Activated CD8-positive, alpha-beta T cell treated with anti-CD3 and anti-CD28 coated beads, Interleukin-2, amount 10 ng/mL, durations not matched to agents 7 days and 5 days (primary cell): ENCODE measurements around the gene GNPAT. TPM values are rescaled to one million over a fixed set of nuclear protein-coding genes. Genes with fewer than 3 reads are reported as not detected.

Experiments used
- ATAC-seq: fragments of 150-1000 bp; cut with Tn5 transposase; one replicate; pipeline ENCODE4 v1.10.0; 2021; ENCODE audit warnings: moderate library complexity
- CTCF ChIA-PET: fragments of 350-600 bp; sonication (Branson Sonifier 250); formaldehyde crosslinking; loops from one replicate; lab custom pipeline; 2021; ENCODE audit warnings: antibody characterized with exemption; lab: Charles Lee
- POLR2A ChIA-PET: fragments of 350-600 bp; sonication (Branson Sonifier 250); formaldehyde crosslinking; loops from one replicate; lab custom pipeline; 2021; ENCODE audit warnings: antibody characterized with exemption; lab: Charles Lee
- DNase-seq: peaks from one replicate; pipeline ENCODE4 v3.0.0-alpha.2; 2020
- H3K27ac Mint-ChIP-seq: one replicate; pipeline ENCODE4 v1.8.0; 2021; ENCODE audit warnings: mild to moderate bottlenecking, mixed read lengths
- H3K27me3 Mint-ChIP-seq: one replicate; pipeline ENCODE4 v1.8.0; 2021; ENCODE audit warnings: low read depth, mixed read lengths
- H3K36me3 Mint-ChIP-seq: one replicate; pipeline ENCODE4 v1.8.0; 2021; ENCODE audit warnings: low read depth, mixed read lengths
- H3K4me1 Mint-ChIP-seq: one replicate; pipeline ENCODE4 v1.8.0; 2021; ENCODE audit warnings: low read depth, mixed read lengths
- H3K4me3 Mint-ChIP-seq: one replicate; pipeline ENCODE4 v1.8.0; 2021; ENCODE audit warnings: mild to moderate bottlenecking, mixed read lengths
- H3K9me3 Mint-ChIP-seq: one replicate; pipeline ENCODE4 v1.8.0; 2022; ENCODE audit warnings: mixed read lengths; ENCODE audit not compliant: insufficient read depth
- total RNA-seq, 2 experiments: library from RNA; stranded (reverse); gene quantifications; one replicate each; pipeline ENCODE4 v1.2.3, GENCODE V29; 2021

The GNPAT gene
- total RNA-seq, 2 experiments from 2014 or later, result 35.7 to 37.9 TPM

- Mint-ChIP-seq H3K9me3 (no peaks in the 10 kb centered on the region), H3K27me3 (no peaks in the 10 kb centered on the region), H3K4me3 (no peak overlapping the region), H3K36me3 (no peaks in the 10 kb centered on the region), H3K27ac (no peak overlapping the region), H3K4me1 (peaks cover 26% of the 10 kb centered on the region)
- ChIA-PET CTCF (interaction anchor here (1.1 to 1.5 kb wide), 3 partner anchors 299 to 573 kb away, joined by 3 to 4 read pairs (median 3); no protein-coding TSS in a partner anchor), POLR2A (interaction anchor here (0.7 to 0.8 kb wide), 2 partner anchors 18 to 123 kb away, joined by 3 read pairs; partner anchors contain the start of gene SPRTN)
- DNase-seq (no peak), ATAC-seq (no peak)
Measured at GRCh38 chr1:231214918-231215680, 25.9 kb upstream of the GNPAT start.

GRCh38 chr1:231215681-231216385 is 25.2 kb upstream of the GNPAT start:
- Mint-ChIP-seq H3K27ac (no peak overlapping the region), H3K27me3 (no peaks in the 10 kb centered on the region), H3K9me3 (no peaks in the 10 kb centered on the region), H3K4me3 (no peak overlapping the region), H3K4me1 (peaks cover 26% of the 10 kb centered on the region), H3K36me3 (no peaks in the 10 kb centered on the region)
- ChIA-PET CTCF (interaction anchor here (1.1 to 1.5 kb wide), 3 partner anchors 299 to 574 kb away, joined by 3 to 4 read pairs (median 3); no protein-coding TSS in a partner anchor), POLR2A (interaction anchor here (0.7 kb wide), 1 partner anchor 122 kb away, joined by 3 read pairs; the partner anchor contains the start of gene SPRTN)
- ATAC-seq (no peak), DNase-seq (no peak)

- no peak overlapping the region for H3K4me3 Mint-ChIP-seq
- DNase-seq, result no peak
- no peaks in the 10 kb centered on the region for H3K27me3 Mint-ChIP-seq
- ChIA-PET POLR2A (no interaction called here), CTCF (no interaction called here)
- no peak for ATAC-seq
- no peaks in the 10 kb centered on the region for H3K36me3 Mint-ChIP-seq
- H3K4me1 Mint-ChIP-seq, result peaks cover 20% of the 10 kb centered on the region
- no peaks in the 10 kb centered on the region for H3K9me3 Mint-ChIP-seq
- H3K27ac Mint-ChIP-seq, result no peak overlapping the region
Measured at GRCh38 chr1:231216498-231216897, 24.5 kb upstream of the GNPAT start.

DNA sequence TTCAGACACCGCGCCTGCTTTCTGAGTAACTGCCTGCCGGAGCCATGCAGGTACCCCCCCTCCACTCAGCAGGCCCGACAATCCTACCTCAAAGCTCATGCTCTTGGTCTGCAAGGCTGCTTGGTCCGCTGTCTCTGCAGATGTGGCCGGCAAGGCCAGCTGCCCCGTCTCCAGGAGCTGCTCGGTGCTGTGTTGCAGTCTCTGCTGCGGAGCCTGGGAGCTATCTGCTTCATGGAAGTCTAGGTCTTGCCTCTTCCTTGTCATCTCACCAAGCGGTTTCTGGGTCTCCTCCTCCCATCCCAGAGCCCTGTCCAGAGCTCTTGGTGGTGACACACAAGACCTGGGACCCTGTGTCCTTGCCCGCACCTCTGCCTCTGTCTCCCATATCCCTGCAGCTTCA is 24.0 kb upstream of the GNPAT start:
- Mint-ChIP-seq H3K4me1 (peaks cover 15% of the 10 kb centered on the region), H3K27ac (no peak overlapping the region), H3K27me3 (no peaks in the 10 kb centered on the region), H3K36me3 (no peaks in the 10 kb centered on the region), H3K4me3 (no peak overlapping the region), H3K9me3 (no peaks in the 10 kb centered on the region)
- DNase-seq (no peak), ATAC-seq (no peak)
- POLR2A ChIA-PET, result no interaction called here
- CTCF ChIA-PET, result no interaction called here

- H3K4me1 Mint-ChIP-seq, result peaks cover 13% of the 10 kb centered on the region
- H3K36me3 Mint-ChIP-seq, result peaks cover 5% of the 10 kb centered on the region
- H3K9me3 Mint-ChIP-seq, result no peaks in the 10 kb centered on the region
- ATAC-seq (no peak), DNase-seq (no peak)
- ChIA-PET POLR2A (no interaction called here), CTCF (no interaction called here)
- H3K27me3 Mint-ChIP-seq, result no peaks in the 10 kb centered on the region
- no peak overlapping the region for H3K4me3 Mint-ChIP-seq
- no peak overlapping the region for H3K27ac Mint-ChIP-seq
Measured at GRCh38 chr1:231218078-231218477, 22.9 kb upstream of the GNPAT start.

GRCh38 chr1:231219422-231220401 is 21.3 kb upstream of the GNPAT start:
- H3K27me3 Mint-ChIP-seq, result no peaks in the 10 kb centered on the region
- peaks cover 7% of the 10 kb centered on the region for H3K36me3 Mint-ChIP-seq
- ATAC-seq (no peak), DNase-seq (no peak)
- no peak overlapping the region for H3K27ac Mint-ChIP-seq
- CTCF ChIA-PET, result no interaction called here
- POLR2A ChIA-PET, result no interaction called here
- H3K4me1 Mint-ChIP-seq, result peaks cover 13% of the 10 kb centered on the region
- no peak overlapping the region for H3K4me3 Mint-ChIP-seq
- no peaks in the 10 kb centered on the region for H3K9me3 Mint-ChIP-seq

DNA sequence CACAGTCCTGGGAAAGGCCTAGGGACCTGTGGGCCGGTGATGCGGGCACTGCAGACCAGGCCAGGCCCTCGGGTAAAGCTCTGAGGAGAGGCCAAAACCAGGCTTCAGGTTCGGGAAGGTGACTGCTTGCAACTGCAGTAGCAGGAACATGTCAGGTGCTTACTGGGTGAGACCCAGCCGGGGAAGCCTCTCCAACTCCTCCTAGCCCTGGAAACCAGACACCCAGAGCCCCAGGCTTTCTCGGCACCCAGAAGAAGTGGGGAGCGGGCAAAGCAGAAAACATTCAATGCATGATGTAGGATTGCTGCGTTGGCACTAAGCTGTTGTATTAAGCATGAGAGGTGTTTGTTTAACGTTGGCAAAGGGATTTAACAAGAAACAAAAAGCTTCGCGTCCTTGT is 20.2 kb upstream of the GNPAT start:
- CTCF ChIA-PET, result no interaction called here

DNA sequence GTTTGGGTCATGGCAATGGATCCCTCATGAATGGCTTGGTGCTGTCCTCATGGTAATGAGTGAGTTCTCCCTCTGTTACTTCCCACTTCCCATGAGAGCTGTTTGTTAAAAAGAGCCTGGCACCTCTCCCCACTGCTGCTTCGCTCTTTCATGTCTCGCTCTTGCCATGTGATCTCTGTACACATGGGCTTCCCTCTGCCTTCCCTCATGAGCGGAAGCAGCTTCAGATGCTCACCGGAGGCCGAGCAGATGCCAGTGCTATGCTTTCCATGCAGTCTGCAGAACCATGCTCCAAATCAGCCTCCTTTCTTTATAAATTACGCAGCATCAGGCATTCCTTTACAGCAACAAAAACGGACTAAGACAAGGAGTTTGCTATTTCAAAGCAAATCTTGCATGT is 14.9 kb upstream of the GNPAT start:
- ATAC-seq, result no peak
- ChIA-PET POLR2A (interaction anchor here (2.0 kb wide), 1 partner anchor 14 kb away, joined by 4 read pairs; no protein-coding TSS in a partner anchor), CTCF (no interaction called here)
- no peak overlapping the region for H3K27ac Mint-ChIP-seq
- H3K4me1 Mint-ChIP-seq, result no peaks in the 10 kb centered on the region
- no peak for DNase-seq
- no peak overlapping the region for H3K4me3 Mint-ChIP-seq
- H3K27me3 Mint-ChIP-seq, result no peaks in the 10 kb centered on the region
- H3K9me3 Mint-ChIP-seq, result no peaks in the 10 kb centered on the region
- H3K36me3 Mint-ChIP-seq, result peaks cover 46% of the 10 kb centered on the region

More for the DNA sequence above, 20.2 kb upstream of the GNPAT start:
- H3K27me3 Mint-ChIP-seq, result no peaks in the 10 kb centered on the region
- DNase-seq (no peak), ATAC-seq (no peak)
- H3K9me3 Mint-ChIP-seq, result no peaks in the 10 kb centered on the region
- H3K4me3 Mint-ChIP-seq, result no peak overlapping the region
- H3K27ac Mint-ChIP-seq, result no peak overlapping the region
- H3K36me3 Mint-ChIP-seq, result peaks cover 15% of the 10 kb centered on the region
- POLR2A ChIA-PET, result no interaction called here
- H3K4me1 Mint-ChIP-seq, result peaks cover 3% of the 10 kb centered on the region

GRCh38 chr1:231231511-231231910 is 9.5 kb upstream of the GNPAT start:
- no peak overlapping the region for H3K4me3 Mint-ChIP-seq

GRCh38 chr1:231232870-231233734 is 7.9 kb upstream of the GNPAT start:
- POLR2A ChIA-PET, result interaction anchor here (0.6 kb wide), 1 partner anchor 18 kb away, joined by 3 read pairs; no protein-coding TSS in a partner anchor
- ATAC-seq, result no peak
- no peak overlapping the region for H3K27ac Mint-ChIP-seq

More at GRCh38 chr1:231231511-231231910, 9.5 kb upstream of the GNPAT start:
- Mint-ChIP-seq H3K4me1 (peaks cover 6% of the 10 kb centered on the region), H3K27me3 (no peaks in the 10 kb centered on the region), H3K9me3 (no peaks in the 10 kb centered on the region), H3K27ac (no peak overlapping the region), H3K36me3 (peaks cover 50% of the 10 kb centered on the region)
- ATAC-seq (no peak), DNase-seq (no peak)
- POLR2A ChIA-PET, result no interaction called here
- CTCF ChIA-PET, result no interaction called here

More at GRCh38 chr1:231232870-231233734, 7.9 kb upstream of the GNPAT start:
- Mint-ChIP-seq H3K27me3 (no peaks in the 10 kb centered on the region), H3K4me1 (peaks cover 15% of the 10 kb centered on the region), H3K9me3 (no peaks in the 10 kb centered on the region), H3K36me3 (peaks cover 52% of the 10 kb centered on the region), H3K4me3 (no peak overlapping the region)
- CTCF ChIA-PET, result no interaction called here
- DNase-seq, result no peak
